IMR-90 (cell line): ENCODE data around the gene TOP3B. TPM values are rescaled to one million over a fixed set of nuclear protein-coding genes. Genes with fewer than 3 reads are reported as not detected.

ENCODE experiments used
- ATAC-seq: fragments of 200-7000 bp; cut with Tn5 transposase; 2 replicates; pipeline ENCODE4 v1.9.1; 2020; ENCODE audit warnings: low read depth, mild to moderate bottlenecking, moderate library complexity
- BruUV-seq: library from RNA; stranded (reverse); fragments of 400-500 nt; replicated peaks from 2 replicates; lab custom pipeline; 2021; lab: Mats Ljungman, UMichigan
- CTCF ChIA-PET: fragments of 300-600 bp; formaldehyde crosslinking; extraction: SDS; loops from one replicate; lab custom pipeline; 2021; ENCODE audit warnings: antibody characterized with exemption; lab: Yijun Ruan, JAX
- POLR2A ChIA-PET: fragments of 300-600 bp; sonication (Branson Sonifier 250); formaldehyde crosslinking; loops from one replicate; lab custom pipeline; 2022; ENCODE audit warnings: antibody characterized with exemption; ENCODE audit not compliant: unreplicated experiment; lab: Charles Lee
- DNase-seq: peaks from one replicate; pipeline ENCODE4 v3.0.0; 2013
- H2AFZ ChIP-seq: replicated peaks from 2 replicates; pipeline ENCODE3; 2013; ENCODE audit warnings: low read length, mild to moderate bottlenecking; ENCODE audit not compliant: poor library complexity
- H2AK5ac ChIP-seq: 2 replicates; pipeline ENCODE4 v1.6.1; 2013; ENCODE audit warnings: low read depth, low read length, inconsistent platforms
- H2AK9ac ChIP-seq: replicated peaks from 2 replicates; pipeline ENCODE3; 2013; ENCODE audit warnings: mild to moderate bottlenecking, low read depth, low read length, moderate library complexity; ENCODE audit not compliant: poor library complexity
- H2BK120ac ChIP-seq: 2 replicates; pipeline ENCODE4 v1.6.1; 2013; ENCODE audit warnings: low read depth, low read length, inconsistent platforms
- H2BK15ac ChIP-seq: 3 replicates; pipeline ENCODE4 v1.6.1; 2013; ENCODE audit warnings: low read depth, low read length, inconsistent platforms
- H2BK20ac ChIP-seq: 2 replicates; pipeline ENCODE4 v1.6.1; 2013; ENCODE audit warnings: low read depth, mild to moderate bottlenecking, inconsistent platforms, low read length, moderate library complexity
- H2BK5ac ChIP-seq: 2 replicates; pipeline ENCODE4 v1.6.1; 2013; ENCODE audit warnings: mild to moderate bottlenecking, low read depth, low read length, inconsistent platforms; ENCODE audit not compliant: poor library complexity, severe bottlenecking
- H3K14ac ChIP-seq: replicated peaks from 2 replicates; pipeline ENCODE4 v1.6.1; 2013; ENCODE audit warnings: low read depth, low read length, inconsistent platforms
- H3K18ac ChIP-seq: 2 replicates; pipeline ENCODE4 v1.6.1; 2013; ENCODE audit warnings: low read depth, low read length, control low read depth
- H3K23ac ChIP-seq: 2 replicates; pipeline ENCODE4 v1.6.1; 2013; ENCODE audit warnings: low read depth, low read length, inconsistent platforms
- H3K27ac ChIP-seq: 2 replicates; pipeline ENCODE4 v1.5.1; 2013; ENCODE audit warnings: mild to moderate bottlenecking, control low read depth, low read length; ENCODE audit not compliant: insufficient read depth
- H3K27me3 ChIP-seq: 2 replicates; pipeline ENCODE4 v1.6.1; 2013; ENCODE audit warnings: low read length; ENCODE audit not compliant: control insufficient read depth, insufficient read depth
- H3K36me3 ChIP-seq: 2 replicates; pipeline ENCODE4 v1.6.1; 2013; ENCODE audit warnings: low read length, mixed read lengths; ENCODE audit not compliant: control insufficient read depth, insufficient read depth
- H3K4ac ChIP-seq: 2 replicates; pipeline ENCODE4 v1.6.1; 2013; ENCODE audit warnings: low read depth, low read length, inconsistent platforms
- H3K4me1 ChIP-seq: 2 replicates; pipeline ENCODE4 v1.6.1; 2013; ENCODE audit warnings: low read length, mixed read lengths; ENCODE audit not compliant: control insufficient read depth, insufficient read depth
- H3K4me2 ChIP-seq: 2 replicates; pipeline ENCODE4 v1.6.1; 2013; ENCODE audit warnings: low read depth, mild to moderate bottlenecking, control low read depth, low read length, moderate library complexity
- H3K4me3 ChIP-seq: 2 replicates; pipeline ENCODE4 v1.5.1; 2013; ENCODE audit warnings: low read depth, mild to moderate bottlenecking, control low read depth, low read length, moderate library complexity; ENCODE audit not compliant: insufficient read depth
- H3K56ac ChIP-seq: 2 replicates; pipeline ENCODE4 v1.6.1; 2013; ENCODE audit warnings: low read length, inconsistent platforms; ENCODE audit not compliant: insufficient read depth; ENCODE audit errors: extremely low read depth
- H3K79me1 ChIP-seq, 2 experiments: 2 replicates each; pipeline ENCODE4 v1.6.1; 2013; ENCODE audit warnings: low read length in 2 of 2, inconsistent platforms in 1 of 2, low read depth in 1 of 2
- H3K9ac ChIP-seq: 2 replicates; pipeline ENCODE4 v1.6.1; 2013; ENCODE audit warnings: low read depth, low read length, control low read depth
- H3K9me1 ChIP-seq: 2 replicates; pipeline ENCODE4 v1.6.1; 2013; ENCODE audit warnings: low read length, inconsistent platforms; ENCODE audit not compliant: insufficient read depth
- H3K9me3 ChIP-seq: 2 replicates; pipeline ENCODE4 v1.6.1; 2013; ENCODE audit warnings: low read length; ENCODE audit not compliant: control insufficient read depth, insufficient read depth
- H4K20me1 ChIP-seq: 2 replicates; pipeline ENCODE4 v1.6.1; 2013; ENCODE audit warnings: low read length, inconsistent platforms; ENCODE audit not compliant: insufficient read depth
- H4K5ac ChIP-seq: 2 replicates; pipeline ENCODE4 v1.6.1; 2013; ENCODE audit warnings: mild to moderate bottlenecking, low read depth, low read length, control low read depth
- H4K8ac ChIP-seq, 2 experiments: 2 replicates each; pipeline ENCODE4 v1.6.1; 2013; ENCODE audit warnings: low read depth in 2 of 2, low read length in 2 of 2, control low read depth in 1 of 2, inconsistent platforms in 1 of 2
- H4K91ac ChIP-seq: 2 replicates; pipeline ENCODE4 v1.6.1; 2013; ENCODE audit warnings: low read depth, low read length, inconsistent platforms; ENCODE audit not compliant: insufficient read depth
- BHLHE40 ChIP-seq: fragments of 150-350 bp; IDR thresholded peaks from 2 replicates; pipeline ENCODE4 v1.6.1; 2016; ENCODE audit warnings: mild to moderate bottlenecking, low read depth, low read length
- CEBPB ChIP-seq: IDR thresholded peaks from 2 replicates; pipeline ENCODE4 v1.6.1; 2012; ENCODE audit warnings: low read depth, low read length, improper control_type of control experiment
- CHD1 ChIP-seq: IDR thresholded peaks from 2 replicates; pipeline ENCODE4 v1.6.1; 2012; ENCODE audit warnings: low read depth, low read length, improper control_type of control experiment
- ELK1 ChIP-seq: fragments of 150-350 bp; IDR thresholded peaks from 2 replicates; pipeline ENCODE4 v1.6.1; 2016; ENCODE audit warnings: low read depth, mild to moderate bottlenecking, low read length, moderate library complexity, borderline replicate concordance
- FOS ChIP-seq: fragments of 150-350 bp; IDR thresholded peaks from 2 replicates; pipeline ENCODE4 v1.6.1; 2016; ENCODE audit warnings: low read depth, low read length
- MAFK ChIP-seq: IDR thresholded peaks from 2 replicates; pipeline ENCODE4 v1.6.1; 2012; ENCODE audit warnings: low read depth, low read length, improper control_type of control experiment
- MAZ ChIP-seq: IDR thresholded peaks from 2 replicates; pipeline ENCODE4 v1.6.1; 2012; ENCODE audit warnings: low read depth, mild to moderate bottlenecking, low read length, improper control_type of control experiment, moderate library complexity, borderline replicate concordance
- MXI1 ChIP-seq: IDR thresholded peaks from 2 replicates; pipeline ENCODE4 v1.6.1; 2012; ENCODE audit warnings: low read depth, mild to moderate bottlenecking, low read length, moderate library complexity, borderline replicate concordance
- NFE2L2 ChIP-seq: fragments of 150-350 bp; IDR thresholded peaks from 2 replicates; pipeline ENCODE4 v1.6.1; 2016; ENCODE audit warnings: low read depth, mild to moderate bottlenecking, low read length
- POLR2A ChIP-seq: IDR thresholded peaks from 2 replicates; pipeline ENCODE4 v1.6.1; 2012; ENCODE audit warnings: mild to moderate bottlenecking, low read depth, low read length
- RAD21 ChIP-seq: IDR thresholded peaks from 2 replicates; pipeline ENCODE4 v1.6.1; 2012; ENCODE audit warnings: low read length, improper control_type of control experiment
- RCOR1 ChIP-seq: IDR thresholded peaks from 2 replicates; pipeline ENCODE4 v1.6.1; 2012; ENCODE audit warnings: mild to moderate bottlenecking, low read length, improper control_type of control experiment; ENCODE audit not compliant: insufficient replicate concordance
- RFX5 ChIP-seq: IDR thresholded peaks from 2 replicates; pipeline ENCODE4 v1.8.0; 2012; ENCODE audit warnings: low read depth, mild to moderate bottlenecking, low read length, moderate library complexity
- SMC3 ChIP-seq: fragments of 150-350 bp; IDR thresholded peaks from 2 replicates; pipeline ENCODE4 v1.6.1; 2016; ENCODE audit warnings: low read depth, mild to moderate bottlenecking, antibody characterized with exemption, low read length, moderate library complexity
- whole genome bisulfite sequencing, 2 experiments: methylation state at CpG; one replicate each; pipeline versions ENCODE4 v1.1.5 to v1.1.7; 2013; ENCODE audit warnings: missing lambda C conversion rate in 2 of 2; ENCODE audit not compliant: insufficient read length in 1 of 2; ENCODE audit errors: extremely low coverage in 2 of 2; 5-methylcytosine and 5-hydroxymethylcytosine counted together
- dilution Hi-C: fragments of 300-500 bp; cut with HindIII; formaldehyde crosslinking; loops from one replicate; pipeline ENCODE4 v1.14.3; 2018; ENCODE audit warnings: low sequenced_read_pairs; ENCODE audit not compliant: unreplicated experiment
- in situ Hi-C: fragments of 300-500 bp; cut with MboI; formaldehyde crosslinking; loops from 3 replicates; pipeline ENCODE4 v1.14.3; 2019; ENCODE audit warnings: low sequenced_read_pairs, inconsistent platforms, mixed read lengths
- intact Hi-C: fragments of 100-400 bp; cut with micrococcal nuclease; formaldehyde crosslinking; loops from 2 replicates; pipeline ENCODE4 v1.10.0; 2022
- polyA plus RNA-seq, 3 experiments: library from polyadenylated mRNA; depleted of rRNA; stranded (reverse); fragments of >200 nt; gene quantifications; 2 replicates each; pipeline ENCODE4 v1.2.3, GENCODE V29; 2012; ENCODE audit warnings: low replicate concordance in 1 of 3
- total RNA-seq: library from RNA; depleted of rRNA; stranded (reverse); fragments of >200 nt; gene quantifications from 2 replicates; pipeline ENCODE4 v1.2.3, GENCODE V29; 2012
- TF ChIP-seq, protein P1 (sequence below): fragments of 150-350 bp; IDR thresholded peaks from 2 replicates; pipeline ENCODE4 v1.6.1; 2017; ENCODE audit warnings: mild to moderate bottlenecking, antibody characterized with exemption, low read length, low read depth
- TF ChIP-seq, protein P2 (sequence below): conservative IDR thresholded peaks from 2 replicates; pipeline ENCODE4 v1.5.1; 2012; ENCODE audit warnings: mild to moderate bottlenecking, low read depth, low read length, improper control_type of control experiment

The TOP3B gene
- total and polyA plus RNA-seq, 2 of the 4 experiments (the other 2 are of a cell fraction), result 23.0 to 23.5 TPM

GRCh38 chr22:21984793-21985192, 2.2 kb upstream of the TOP3B start:
- H4K5ac ChIP-seq, result no peak overlapping the region
- no peak overlapping the region for H4K91ac ChIP-seq
- dilution Hi-C loops, result no loop called here
- intact Hi-C loops, result loop anchor here (10.0 kb wide), 1 partner anchor 170 kb away; no protein-coding TSS in a partner anchor
- H3K23ac ChIP-seq, result no peak overlapping the region
- peaks cover 20 to 26% of the 10 kb centered on the region in 2 experiments for H3K79me1 ChIP-seq
- H4K20me1 ChIP-seq, result peaks cover 5% of the 10 kb centered on the region; the same call in 1 of the 2 replicates
- no peak overlapping the region for H3K4ac ChIP-seq
- peak overlapping the region; percentile 72 for H2AFZ ChIP-seq
- no peak for TF ChIP-seq MXI1
- TF ChIP-seq MAFK, result no peak
- TF ChIP-seq MAZ, result no peak
- no peak for TF ChIP-seq POLR2A
- no peak for TF ChIP-seq CEBPB
- TF ChIP-seq RAD21, result peak; percentile 57
- TF ChIP-seq RFX5, result no peak
- TF ChIP-seq SMC3, result peak; percentile 39
- TF ChIP-seq FOS, result no peak
- TF ChIP-seq ELK1, result no peak
- TF ChIP-seq NFE2L2, result no peak
- TF ChIP-seq BHLHE40, result no peak
- TF ChIP-seq CHD1, result no peak
- TF ChIP-seq, protein P1, sequence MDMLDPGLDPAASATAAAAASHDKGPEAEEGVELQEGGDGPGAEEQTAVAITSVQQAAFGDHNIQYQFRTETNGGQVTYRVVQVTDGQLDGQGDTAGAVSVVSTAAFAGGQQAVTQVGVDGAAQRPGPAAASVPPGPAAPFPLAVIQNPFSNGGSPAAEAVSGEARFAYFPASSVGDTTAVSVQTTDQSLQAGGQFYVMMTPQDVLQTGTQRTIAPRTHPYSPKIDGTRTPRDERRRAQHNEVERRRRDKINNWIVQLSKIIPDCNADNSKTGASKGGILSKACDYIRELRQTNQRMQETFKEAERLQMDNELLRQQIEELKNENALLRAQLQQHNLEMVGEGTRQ, result no peak
- TF ChIP-seq RCOR1, result no peak
- TF ChIP-seq, protein P2, sequence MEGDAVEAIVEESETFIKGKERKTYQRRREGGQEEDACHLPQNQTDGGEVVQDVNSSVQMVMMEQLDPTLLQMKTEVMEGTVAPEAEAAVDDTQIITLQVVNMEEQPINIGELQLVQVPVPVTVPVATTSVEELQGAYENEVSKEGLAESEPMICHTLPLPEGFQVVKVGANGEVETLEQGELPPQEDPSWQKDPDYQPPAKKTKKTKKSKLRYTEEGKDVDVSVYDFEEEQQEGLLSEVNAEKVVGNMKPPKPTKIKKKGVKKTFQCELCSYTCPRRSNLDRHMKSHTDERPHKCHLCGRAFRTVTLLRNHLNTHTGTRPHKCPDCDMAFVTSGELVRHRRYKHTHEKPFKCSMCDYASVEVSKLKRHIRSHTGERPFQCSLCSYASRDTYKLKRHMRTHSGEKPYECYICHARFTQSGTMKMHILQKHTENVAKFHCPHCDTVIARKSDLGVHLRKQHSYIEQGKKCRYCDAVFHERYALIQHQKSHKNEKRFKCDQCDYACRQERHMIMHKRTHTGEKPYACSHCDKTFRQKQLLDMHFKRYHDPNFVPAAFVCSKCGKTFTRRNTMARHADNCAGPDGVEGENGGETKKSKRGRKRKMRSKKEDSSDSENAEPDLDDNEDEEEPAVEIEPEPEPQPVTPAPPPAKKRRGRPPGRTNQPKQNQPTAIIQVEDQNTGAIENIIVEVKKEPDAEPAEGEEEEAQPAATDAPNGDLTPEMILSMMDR, result peak; percentile 51
- H2AK9ac ChIP-seq, result peak overlapping the region; percentile 9
- no peak overlapping the region for H2BK120ac ChIP-seq
- peaks cover 11% of the 10 kb centered on the region for H3K9me1 ChIP-seq
- H3K18ac ChIP-seq, result no peak overlapping the region
- H4K8ac ChIP-seq, result no peak overlapping the region
- ATAC-seq (peak; percentile 60), DNase-seq (peak; percentile 40)
- ChIA-PET CTCF (interaction anchor here (1.2 kb wide), 1 partner anchor 36 kb away, joined by 3 read pairs; no protein-coding TSS in a partner anchor), POLR2A (no interaction called here)
- no peak overlapping the region for H2BK20ac ChIP-seq
- peaks cover 14% of the 10 kb centered on the region for H3K27me3 ChIP-seq
- H3K36me3 ChIP-seq, result peaks cover 2% of the 10 kb centered on the region; the same call in 1 of the 2 replicates
- H3K9ac ChIP-seq, result no peak overlapping the region
- H3K4me1 ChIP-seq, result peaks cover 2% of the 10 kb centered on the region; the same call in 1 of the 2 replicates
- H2BK5ac ChIP-seq, result no peak overlapping the region
- H2BK15ac ChIP-seq, result no peak overlapping the region
- H3K4me3 ChIP-seq, result no peak overlapping the region
- no peak overlapping the region for H3K56ac ChIP-seq
- WGBS, 2 experiments, result 27% methylated on average over 5 of the region's 7 CpGs; no CpG with 5 or more reads in 1 of the 2 experiments
- H3K4me2 ChIP-seq, result no peak overlapping the region
- no peaks in the 10 kb centered on the region for H3K9me3 ChIP-seq
- H3K27ac ChIP-seq, result no peak overlapping the region
- no peak overlapping the region for H3K14ac ChIP-seq
- in situ Hi-C loops, result no loop called here
- BruUV-seq, result no TSS peak
- H2AK5ac ChIP-seq, result no peak overlapping the region
